ENCODE data around the gene FSTL4.
A peak's percentile ranks its signal among the peaks of the same experiment; 100 is the strongest.

Gene FSTL4

GRCh38 chr5:133467335-133467779 lies 145.0 kb downstream of the FSTL4 start:
- no peak for DNase-seq (ENCODE audit: low read depth)
- H3K4me3 ChIP-seq (ENCODE audit: low read depth, low read length) = no peak overlapping the region

GRCh38 chr5:133466556-133467334 lies 145.6 kb downstream of the FSTL4 start:
- no peak overlapping the region for H3K4me3 ChIP-seq (ENCODE audit: low read depth, low read length)
- DNase-seq (ENCODE audit: low read depth) = no peak

GRCh38 chr5:133464013-133464412 lies 148.3 kb downstream of the FSTL4 start:
- H3K4me3 ChIP-seq (ENCODE audit: low read depth, low read length) = no peak overlapping the region
- no peak for DNase-seq (ENCODE audit: low read depth)

- H3K4me3 ChIP-seq (ENCODE audit: low read depth, low read length) = no peak overlapping the region
- DNase-seq (ENCODE audit: low read depth) = no peak
These were observed 150.4 kb downstream of the FSTL4 start for GRCh38 chr5:133461796-133462516.

- DNase-seq (ENCODE audit: low read depth) = no peak
- H3K4me3 ChIP-seq (ENCODE audit: low read depth, low read length) = no peak overlapping the region
These were observed 152.1 kb downstream of the FSTL4 start for GRCh38 chr5:133460172-133460758.

- DNase-seq (ENCODE audit: low read depth) = no peak
- H3K4me3 ChIP-seq (ENCODE audit: low read depth, low read length) = no peak overlapping the region
These were observed 152.7 kb downstream of the FSTL4 start for GRCh38 chr5:133459474-133460160.

GRCh38 chr5:133458435-133458834 lies 153.9 kb downstream of the FSTL4 start:
- DNase-seq (ENCODE audit: low read depth) = no peak
- H3K4me3 ChIP-seq (ENCODE audit: low read depth, low read length) = no peak overlapping the region

GRCh38 chr5:133457439-133458355 lies 154.6 kb downstream of the FSTL4 start:
- DNase-seq (ENCODE audit: low read depth) = no peak
- H3K4me3 ChIP-seq (ENCODE audit: low read depth, low read length) = no peak overlapping the region

- DNase-seq (ENCODE audit: low read depth) = no peak
- H3K4me3 ChIP-seq (ENCODE audit: low read depth, low read length) = no peak overlapping the region
These were observed 155.4 kb downstream of the FSTL4 start for GRCh38 chr5:133456933-133457402.

- no peak for DNase-seq (ENCODE audit: low read depth)
- no peak overlapping the region for H3K4me3 ChIP-seq (ENCODE audit: low read depth, low read length)
These were observed 156.7 kb downstream of the FSTL4 start for GRCh38 chr5:133455676-133456075.

- no peak for DNase-seq (ENCODE audit: low read depth)
- no peak overlapping the region for H3K4me3 ChIP-seq (ENCODE audit: low read depth, low read length)
These were observed 157.9 kb downstream of the FSTL4 start for GRCh38 chr5:133454442-133454841.

GRCh38 chr5:133453831-133454230 lies 158.5 kb downstream of the FSTL4 start:
- no peak for DNase-seq (ENCODE audit: low read depth)

GRCh38 chr5:133453084-133453780 lies 159.1 kb downstream of the FSTL4 start:
- no peak overlapping the region for H3K4me3 ChIP-seq (ENCODE audit: low read depth, low read length)
- DNase-seq (ENCODE audit: low read depth) = no peak

More at GRCh38 chr5:133453831-133454230, 158.5 kb downstream of the FSTL4 start:
- no peak overlapping the region for H3K4me3 ChIP-seq (ENCODE audit: low read depth, low read length)

- DNase-seq (ENCODE audit: low read depth) = no peak
- H3K4me3 ChIP-seq (ENCODE audit: low read depth, low read length) = no peak overlapping the region
These were observed 160.4 kb downstream of the FSTL4 start for GRCh38 chr5:133451926-133452325.

- no peak overlapping the region for H3K4me3 ChIP-seq (ENCODE audit: low read depth, low read length)
- peak; percentile 6 for DNase-seq (ENCODE audit: low read depth)
These were observed 162.1 kb downstream of the FSTL4 start for GRCh38 chr5:133450286-133450685.

GRCh38 chr5:133449181-133449580 lies 163.2 kb downstream of the FSTL4 start:
- H3K4me3 ChIP-seq (ENCODE audit: low read depth, low read length) = no peak overlapping the region
- DNase-seq (ENCODE audit: low read depth) = no peak

- DNase-seq (ENCODE audit: low read depth) = no peak
- H3K4me3 ChIP-seq (ENCODE audit: low read depth, low read length) = no peak overlapping the region
These were observed 165.9 kb downstream of the FSTL4 start for GRCh38 chr5:133446440-133446839.

- DNase-seq (ENCODE audit: low read depth) = no peak
These were observed 166.6 kb downstream of the FSTL4 start for GRCh38 chr5:133445744-133446143.

More at GRCh38 chr5:133445744-133446143, 166.6 kb downstream of the FSTL4 start:
- no peak overlapping the region for H3K4me3 ChIP-seq (ENCODE audit: low read depth, low read length)
